ENCODE measurements around the gene RANBP1. TPM values are rescaled to one million over a fixed set of nuclear protein-coding genes. Genes with fewer than 3 reads are reported as not detected.

Gene RANBP1
- total and polyA plus RNA-seq, 2 of the 13 experiments (the other 11 are each of a cell fraction or from before 2014, with no cell fraction given), result 181 to 492 TPM

- peak; percentile 44 for TF ChIP-seq AGO1 (IDR thresholded peaks at IDR 0.05; ENCODE audit: low read depth, low read length, poor library complexity, severe bottlenecking)
- no peak; the same call in 1 of the 2 replicates for TF ChIP-seq TFDP2 (CRISPR knock-in tag; IDR thresholded peaks at IDR 0.05)
- TF ChIP-seq ZFP36L2 (CRISPR knock-in tag; IDR thresholded peaks at IDR 0.05), result no peak
- peak; percentile 59; the same call in 1 of the 2 replicates for TF ChIP-seq RXRA (CRISPR knock-in tag; IDR thresholded peaks at IDR 0.05)
- TF ChIP-seq POGZ (CRISPR knock-in tag; IDR thresholded peaks at IDR 0.05), result no peak
- no peak for TF ChIP-seq ZFP36 (IDR thresholded peaks at IDR 0.05; ENCODE audit: borderline replicate concordance, low read depth, low read length, partially characterized antibody)
- no peak for TF ChIP-seq SP1 (IDR thresholded peaks at IDR 0.05)
- TF ChIP-seq SP1 (CRISPR knock-in tag; IDR thresholded peaks at IDR 0.05), result no peak
- TF ChIP-seq ZKSCAN8 (CRISPR knock-in tag; IDR thresholded peaks at IDR 0.05; ENCODE audit: borderline replicate concordance), result no peak
- peak; percentile 68 for TF ChIP-seq RARA (CRISPR knock-in tag; IDR thresholded peaks at IDR 0.05)
- TF ChIP-seq BORCS8-MEF2B (CRISPR knock-in tag; IDR thresholded peaks at IDR 0.05), result peak; percentile 38; the same call in 1 of the 2 replicates
- no peak for TF ChIP-seq ZNF781 (CRISPR knock-in tag; IDR thresholded peaks at IDR 0.05; ENCODE audit: borderline replicate concordance, not compliant biosample characterization)
- peak; percentile 36; the same call in 1 of the 2 replicates for TF ChIP-seq ZFY (CRISPR knock-in tag; IDR thresholded peaks at IDR 0.05)
- TF ChIP-seq ZNF609 (CRISPR knock-in tag; IDR thresholded peaks at IDR 0.05; ENCODE audit: borderline replicate concordance), result 0 out of 2 replicates have a peak, but pooled peaks have one; percentile 28
- no peak for TF ChIP-seq ZNF674 (CRISPR knock-in tag; IDR thresholded peaks at IDR 0.05; ENCODE audit: low read depth)
- TF ChIP-seq ZNF629 (CRISPR knock-in tag; conservative IDR thresholded peaks at IDR 0.05), result peak; percentile 20; the same call in 1 of the 2 replicates
- TF ChIP-seq DPF2 (CRISPR knock-in tag; IDR thresholded peaks at IDR 0.05; ENCODE audit: borderline replicate concordance, low read depth), result no peak
- TF ChIP-seq NR2F1 (CRISPR knock-in tag; IDR thresholded peaks at IDR 0.05), result peak; percentile 57 to 60; a peak in 3 of 4 replicates
- TF ChIP-seq MED1 (CRISPR knock-in tag; IDR thresholded peaks at IDR 0.05), result no peak
- peak; percentile 33 for TF ChIP-seq ASH2L (IDR thresholded peaks at IDR 0.05; ENCODE audit: insufficient read length, low read depth, low read length)
- TF ChIP-seq ZNF121 (CRISPR knock-in tag; IDR thresholded peaks at IDR 0.05), result 0 out of 2 replicates have a peak, but pooled peaks have one; percentile 17
- no peak for TF ChIP-seq SP2 (CRISPR knock-in tag; IDR thresholded peaks at IDR 0.05)
- TF ChIP-seq KDM6A (CRISPR knock-in tag; IDR thresholded peaks at IDR 0.05; ENCODE audit: low read depth), result peak; percentile 51; the same call in 1 of the 2 replicates
- TF ChIP-seq ZNF180 (CRISPR knock-in tag; IDR thresholded peaks at IDR 0.05; ENCODE audit: borderline replicate concordance, low read depth), result no peak
- TF ChIP-seq ATF1 (CRISPR knock-in tag; IDR thresholded peaks at IDR 0.05), result no peak
Observed at GRCh38 chr22:20128902-20129746, 13.2 kb downstream of the RANBP1 start (continued).
